ENCODE results near the gene C20orf202. TPM values are rescaled to one million over a fixed set of nuclear protein-coding genes. Genes with fewer than 3 reads are reported as not detected.
A peak's percentile ranks its signal among the peaks of the same experiment; 100 is the strongest.
"Not testable (repeated sequence)": the region's sequence is repeated elsewhere in the genome, so short reads cannot be mapped to it uniquely, and the experiment has no call there.

Gene C20orf202
- total RNA-seq, 2 donors from 2014 or later = not detected

DNA sequence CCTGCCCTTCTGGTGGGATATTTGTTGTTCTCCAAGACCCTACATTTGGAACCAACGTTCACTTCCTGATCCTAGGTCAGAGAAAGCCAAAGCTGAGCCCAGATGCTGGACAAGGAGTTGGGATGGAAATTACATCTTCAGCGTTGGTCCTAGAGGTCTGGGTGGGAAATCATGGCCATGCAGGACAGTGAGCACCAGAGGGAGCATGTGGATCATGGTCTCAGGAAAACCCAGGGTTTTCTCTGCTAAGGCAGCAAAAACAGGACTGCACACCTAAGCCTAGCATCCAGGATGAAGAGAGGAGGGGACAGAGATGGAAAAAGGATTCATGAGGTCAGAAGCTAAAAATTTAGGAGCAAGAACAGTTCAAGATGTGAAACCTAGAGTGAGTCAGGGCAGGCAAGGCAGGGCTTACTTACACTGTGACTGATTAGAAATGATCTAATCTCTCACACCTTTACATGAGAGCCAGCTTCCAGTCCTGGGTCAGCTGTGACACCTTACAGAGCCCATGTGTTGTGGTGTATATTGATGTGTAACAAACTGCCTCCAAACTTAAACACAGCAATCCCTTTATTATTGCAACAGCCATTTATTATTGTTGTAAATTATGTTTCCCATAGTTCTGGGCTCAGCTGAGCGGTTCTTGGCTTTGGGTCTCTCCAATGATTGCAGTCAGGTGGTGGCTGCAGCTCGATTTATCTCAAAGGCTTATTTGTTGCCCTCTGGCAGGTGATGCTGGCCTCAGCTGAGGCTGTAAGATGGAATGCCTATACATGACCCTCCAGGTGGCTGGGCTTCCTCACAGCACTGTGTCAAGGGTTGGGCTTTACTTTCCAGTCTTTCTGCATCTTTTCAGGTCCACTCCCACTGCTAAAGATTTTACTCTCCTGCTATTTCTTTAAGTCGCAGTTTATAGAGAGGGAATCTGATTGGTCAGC, 6.5 kb downstream of the C20orf202 start:
- peaks cover 6% of the 10 kb centered on the region for H3K27me3 Mint-ChIP-seq
- ATAC-seq (replicated peaks) = peak; percentile 60
- no peaks in the 10 kb centered on the region for H3K9me3 Mint-ChIP-seq
- peaks cover 2% of the 10 kb centered on the region for H3K4me1 Mint-ChIP-seq
- H3K4me3 Mint-ChIP-seq = no peak overlapping the region
- H3K27ac Mint-ChIP-seq = no peak overlapping the region
- no peaks in the 10 kb centered on the region for H3K36me3 Mint-ChIP-seq (ENCODE audit: low read depth)

- H3K4me3 Mint-ChIP-seq = no peak overlapping the region
- no peaks in the 10 kb centered on the region for H3K9me3 Mint-ChIP-seq
- no peak overlapping the region for H3K27ac Mint-ChIP-seq
- H3K36me3 Mint-ChIP-seq (ENCODE audit: low read depth) = no peaks in the 10 kb centered on the region
- no peak for ATAC-seq (replicated peaks)
- H3K27me3 Mint-ChIP-seq = peaks cover 6% of the 10 kb centered on the region
- H3K4me1 Mint-ChIP-seq = peaks cover 10% of the 10 kb centered on the region
Observed at GRCh38 chr20:1210501-1210900, 7.2 kb downstream of the C20orf202 start.

DNA sequence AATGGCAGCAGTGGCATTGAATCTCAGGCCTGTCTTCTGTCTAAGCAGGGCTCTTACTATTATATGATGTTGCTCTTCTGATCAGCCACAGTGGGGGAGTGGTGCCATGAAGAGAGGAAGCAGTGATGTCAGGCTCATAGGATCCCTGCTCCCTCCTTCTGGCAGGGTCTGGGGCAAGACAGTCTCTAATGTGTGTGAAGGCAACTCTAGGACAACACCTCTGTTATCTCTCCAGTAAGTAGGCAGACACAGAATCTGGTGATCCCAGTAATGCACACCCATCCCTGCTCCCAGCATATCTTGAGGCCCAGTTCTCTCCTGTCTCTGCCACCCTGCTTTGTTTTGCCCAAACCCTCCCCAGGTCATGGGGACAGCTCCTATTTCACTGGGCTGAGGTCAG, 8.8 kb downstream of the C20orf202 start:
- Mint-ChIP-seq H3K27me3 (peaks cover 6% of the 10 kb centered on the region), H3K4me3 (no peak overlapping the region), H3K4me1 (peaks cover 13% of the 10 kb centered on the region), H3K9me3 (no peaks in the 10 kb centered on the region), H3K36me3 (ENCODE audit: low read depth) (no peaks in the 10 kb centered on the region), H3K27ac (no peak overlapping the region)
- ATAC-seq (replicated peaks) = no peak

DNA sequence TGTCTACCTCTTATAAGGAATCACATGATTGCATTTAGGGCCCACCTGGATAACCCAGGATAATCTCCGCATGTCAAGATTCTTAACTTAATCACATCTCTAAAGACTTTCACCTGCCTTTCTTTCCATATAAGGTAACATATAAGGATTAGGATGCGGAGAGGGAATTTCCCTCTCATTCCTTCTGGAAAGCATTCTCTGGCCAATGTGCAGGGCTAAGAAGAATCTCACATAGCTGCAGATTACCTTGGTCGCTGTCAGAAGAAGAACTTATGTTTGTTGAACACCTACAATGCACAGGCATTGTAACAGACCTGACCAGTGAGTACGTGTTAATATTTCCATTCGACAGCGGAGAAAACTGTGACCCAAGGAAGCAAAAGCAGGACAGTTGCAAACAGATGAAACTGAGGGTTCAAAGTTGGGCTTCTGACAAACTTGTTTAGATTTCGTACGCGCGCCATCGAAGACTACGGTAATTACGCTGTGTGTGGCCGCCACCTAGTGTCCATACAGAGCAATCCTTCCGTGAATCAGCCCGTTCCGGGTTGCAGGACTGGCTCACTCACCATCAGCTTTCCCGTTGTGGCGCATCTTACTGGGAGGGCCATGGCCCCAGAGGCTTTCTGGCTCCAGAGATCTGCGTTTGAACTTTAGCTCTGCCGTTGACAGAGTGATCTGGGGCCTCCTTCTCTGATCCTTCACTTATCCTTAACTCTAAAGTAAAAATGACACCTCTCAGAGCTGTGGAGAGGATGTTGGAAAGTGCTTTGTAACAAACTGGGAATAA, 9.5 kb downstream of the C20orf202 start:
- peaks cover 13% of the 10 kb centered on the region for H3K4me1 Mint-ChIP-seq
- no peak overlapping the region for H3K27ac Mint-ChIP-seq
- H3K36me3 Mint-ChIP-seq (ENCODE audit: low read depth) = no peaks in the 10 kb centered on the region
- H3K27me3 Mint-ChIP-seq = peaks cover 7% of the 10 kb centered on the region
- peak; percentile 57 for ATAC-seq (replicated peaks)
- H3K9me3 Mint-ChIP-seq = no peaks in the 10 kb centered on the region
- H3K4me3 Mint-ChIP-seq = no peak overlapping the region

GRCh38 chr20:1214838-1215261, 11.6 kb downstream of the C20orf202 start:
- Mint-ChIP-seq H3K4me3 (peak overlapping the region; percentile 70), H3K4me1 (peaks cover 13% of the 10 kb centered on the region), H3K36me3 (ENCODE audit: low read depth) (no peaks in the 10 kb centered on the region), H3K27ac (peak overlapping the region; percentile 79), H3K9me3 (no peaks in the 10 kb centered on the region), H3K27me3 (peaks cover 10% of the 10 kb centered on the region)
- ATAC-seq (replicated peaks) = peak; percentile 62

DNA sequence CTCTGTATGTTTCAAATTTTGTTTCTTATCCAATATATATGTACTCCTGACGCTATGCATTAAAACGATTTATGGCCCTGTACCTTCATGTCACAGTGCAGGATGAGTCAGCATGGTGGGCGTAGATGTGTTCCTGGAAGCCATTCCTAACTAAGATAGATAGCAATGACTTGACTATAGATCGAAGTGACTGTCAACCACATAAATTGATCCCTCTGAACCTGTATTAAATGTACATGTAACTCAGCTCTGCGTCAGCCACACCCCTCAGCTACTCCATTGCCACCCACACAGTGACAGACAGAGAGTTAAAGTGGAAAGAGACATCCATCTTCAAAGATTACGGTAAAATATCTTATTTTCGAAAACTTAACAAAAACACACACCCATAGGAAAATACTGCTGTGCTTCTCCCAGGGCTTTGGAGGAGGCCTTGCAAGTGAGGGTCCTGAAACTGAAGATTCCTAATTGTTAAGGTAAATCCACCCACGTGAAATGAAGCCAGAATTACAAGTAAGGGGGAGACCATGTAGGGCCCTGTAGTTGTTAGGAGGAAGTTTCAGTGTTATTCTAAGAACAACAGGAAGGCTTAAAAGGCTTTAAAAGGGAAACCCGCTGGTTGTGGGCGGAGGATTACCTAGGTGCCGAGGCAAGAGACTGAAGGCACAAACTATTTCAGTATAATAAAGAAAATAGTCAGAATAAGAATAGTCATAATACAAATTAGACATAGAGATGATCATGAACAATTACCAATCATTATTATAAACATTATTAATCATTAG, 12.3 kb downstream of the C20orf202 start:
- Mint-ChIP-seq H3K36me3 (ENCODE audit: low read depth) (no peaks in the 10 kb centered on the region), H3K4me1 (peaks cover 13% of the 10 kb centered on the region), H3K27me3 (peaks cover 10% of the 10 kb centered on the region), H3K27ac (peak overlapping the region; percentile 79), H3K4me3 (peak overlapping the region; percentile 70), H3K9me3 (no peaks in the 10 kb centered on the region)
- ATAC-seq (replicated peaks) = peak; percentile 85

- not testable (repeated sequence) for H3K9me3 Mint-ChIP-seq; H3K27ac Mint-ChIP-seq; H3K36me3 Mint-ChIP-seq (ENCODE audit: low read depth); H3K27me3 Mint-ChIP-seq; ATAC-seq (replicated peaks)
- H3K4me3 Mint-ChIP-seq = peak overlapping the region; percentile 70
- H3K4me1 Mint-ChIP-seq = peaks cover 13% of the 10 kb centered on the region
Observed at GRCh38 chr20:1216527-1217427, 13.5 kb downstream of the C20orf202 start.

DNA sequence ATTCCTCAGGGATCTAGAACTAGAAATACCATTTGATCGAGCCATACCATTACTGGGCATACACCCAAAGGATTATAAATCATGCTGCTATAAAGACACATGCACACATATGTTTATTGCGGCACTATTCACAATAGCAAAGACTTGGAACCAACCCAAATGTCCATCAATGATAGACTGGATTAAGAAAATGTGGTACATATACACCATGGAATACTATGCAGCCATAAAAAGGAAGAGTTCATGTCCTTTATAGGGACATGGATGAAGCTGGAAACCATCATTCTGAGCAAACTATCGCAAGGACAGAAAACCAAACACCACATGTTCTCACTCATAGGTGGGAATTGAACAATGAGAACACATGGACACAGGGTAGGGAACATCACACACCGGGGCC, 19.5 kb downstream of the C20orf202 start:
- H3K36me3 Mint-ChIP-seq (ENCODE audit: low read depth); H3K9me3 Mint-ChIP-seq; ATAC-seq (replicated peaks); H3K4me3 Mint-ChIP-seq; H3K4me1 Mint-ChIP-seq; H3K27ac Mint-ChIP-seq; H3K27me3 Mint-ChIP-seq: not testable (repeated sequence)

DNA sequence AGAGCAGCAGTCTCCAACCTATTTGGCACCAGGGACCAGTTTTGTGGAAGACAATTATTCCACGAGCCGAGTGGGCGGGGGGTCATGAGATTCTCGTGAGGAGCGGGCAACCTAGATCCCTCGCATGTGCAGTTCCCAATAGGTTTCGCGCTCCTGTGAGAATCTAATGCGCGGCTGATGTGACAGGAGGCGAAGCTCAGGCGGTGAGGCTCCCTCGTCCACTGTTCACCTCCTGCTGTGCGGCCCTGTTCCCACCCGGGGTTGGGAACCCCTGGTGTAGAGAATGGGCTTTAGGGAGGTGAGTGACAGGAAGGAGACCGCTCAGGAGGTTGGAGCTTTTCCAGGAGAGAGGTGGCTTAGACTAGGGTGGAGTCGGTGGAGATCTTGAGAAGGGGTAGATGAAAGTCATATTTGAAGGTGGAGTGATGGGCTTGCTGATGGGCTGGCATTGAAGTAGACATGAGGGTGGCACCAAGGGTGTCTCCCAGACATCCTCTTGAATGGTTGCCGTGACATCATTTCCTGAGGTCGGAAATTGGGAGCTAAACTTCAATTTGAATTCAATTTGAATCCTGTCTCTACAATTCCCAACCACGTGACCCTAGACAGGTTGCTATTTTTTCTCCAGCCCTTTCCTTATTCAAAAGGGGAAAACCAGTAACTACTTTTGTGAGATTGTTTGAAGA, 21.1 kb downstream of the C20orf202 start:
- H3K4me1 Mint-ChIP-seq = no peaks in the 10 kb centered on the region
- H3K27me3 Mint-ChIP-seq = peaks cover 9% of the 10 kb centered on the region
- no peaks in the 10 kb centered on the region for H3K9me3 Mint-ChIP-seq
- H3K4me3 Mint-ChIP-seq = peak overlapping the region; percentile 74
- no peak overlapping the region for H3K27ac Mint-ChIP-seq
- no peak for ATAC-seq (replicated peaks)
- no peaks in the 10 kb centered on the region for H3K36me3 Mint-ChIP-seq (ENCODE audit: low read depth)

GRCh38 chr20:1225263-1225782, 22.1 kb downstream of the C20orf202 start:
- Mint-ChIP-seq H3K36me3 (ENCODE audit: low read depth) (no peaks in the 10 kb centered on the region), H3K4me3 (peak overlapping the region; percentile 74), H3K9me3 (no peaks in the 10 kb centered on the region), H3K27ac (no peak overlapping the region), H3K27me3 (peaks cover 15% of the 10 kb centered on the region), H3K4me1 (no peaks in the 10 kb centered on the region)
- peak; percentile 56 for ATAC-seq (replicated peaks)

DNA sequence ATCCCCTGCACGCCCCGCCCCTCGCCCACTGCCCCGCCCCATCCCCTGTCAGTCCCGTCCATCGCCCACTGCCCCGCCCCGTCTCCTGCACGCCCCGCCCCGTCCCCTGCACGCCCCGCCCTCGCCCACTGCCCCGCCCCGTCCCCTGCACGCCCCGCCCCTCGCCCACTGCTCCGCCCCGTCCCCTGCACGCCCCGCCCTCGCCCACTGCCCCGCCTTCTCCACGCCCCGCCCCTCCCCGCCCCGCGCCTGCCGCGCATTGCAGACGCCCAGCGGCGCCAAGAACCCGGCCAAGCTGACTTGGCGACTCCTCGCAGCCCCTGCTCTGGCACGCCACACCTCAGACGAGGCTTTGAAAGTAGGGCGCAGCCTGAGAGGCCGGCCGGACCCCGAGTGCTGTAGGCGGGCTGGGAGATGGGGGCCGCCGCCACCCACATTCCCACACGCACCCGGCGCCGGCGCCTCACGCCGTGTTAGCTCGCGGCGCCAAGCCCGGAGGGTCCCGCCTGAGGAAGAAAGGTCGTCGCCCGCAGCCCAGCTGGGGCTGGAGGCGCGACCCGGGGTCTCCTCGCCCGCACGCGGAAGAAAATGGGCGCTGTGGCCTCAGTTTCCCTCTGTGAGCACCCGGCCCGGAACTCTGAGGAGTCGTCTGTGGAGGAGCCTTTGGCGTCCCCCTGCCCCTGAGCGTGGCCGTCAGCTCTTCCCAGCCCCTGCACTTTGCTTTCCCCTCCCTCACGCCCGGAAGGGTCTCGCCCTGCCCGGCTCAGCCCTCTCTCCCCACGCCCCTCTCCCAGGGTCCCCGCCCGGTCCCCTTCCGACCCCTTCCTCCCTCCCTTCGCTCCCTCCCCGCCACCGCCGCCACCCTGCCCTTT, 22.8 kb downstream of the C20orf202 start, which contains the start of gene RAD21L1:
TSS of gene RAD21L1 (plus strand) at position 262 of the 872 bp plus-strand sequence. CDS start 2,410 bp downstream, outside the sequence.
- Mint-ChIP-seq H3K4me1 (no peaks in the 10 kb centered on the region), H3K36me3 (ENCODE audit: low read depth) (no peaks in the 10 kb centered on the region), H3K27ac (no peak within 1 kb of the TSS), H3K9me3 (no peaks in the 10 kb centered on the region), H3K4me3 (peak within 1 kb of the TSS; percentile 74), H3K27me3 (peaks cover 15% of the 10 kb centered on the region)
- ATAC-seq (replicated peaks) = peak; percentile 83

DNA sequence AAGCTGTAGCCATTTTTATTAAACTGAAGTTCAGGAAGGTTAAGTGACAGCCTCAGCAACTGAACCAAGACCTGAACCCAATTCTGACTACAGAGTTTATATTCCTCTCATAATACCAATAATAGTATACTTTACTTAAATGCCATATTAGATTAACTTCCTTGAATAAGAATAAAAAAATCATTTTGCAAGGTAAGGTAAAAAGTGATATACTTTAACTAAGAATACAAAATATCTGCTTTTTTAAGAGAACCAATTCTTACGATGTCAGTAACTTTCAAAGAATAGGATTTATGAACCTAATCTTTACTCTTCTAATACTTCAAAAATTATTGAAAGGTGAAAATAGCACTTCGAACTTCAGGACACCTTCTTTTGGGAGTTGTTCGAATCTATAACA, 26.3 kb downstream of the C20orf202 start:
- no peak overlapping the region for H3K4me3 Mint-ChIP-seq
- no peak for ATAC-seq (replicated peaks)

More for the DNA sequence above, 26.3 kb downstream of the C20orf202 start:
- Mint-ChIP-seq H3K4me1 (no peaks in the 10 kb centered on the region), H3K27me3 (peaks cover 15% of the 10 kb centered on the region), H3K36me3 (ENCODE audit: low read depth) (no peaks in the 10 kb centered on the region), H3K9me3 (no peaks in the 10 kb centered on the region), H3K27ac (no peak overlapping the region)

All from activated T-helper 17 cell treated with anti-CD3 and anti-CD28 coated beads, Interleukin-2, amount 50 U/mL, for 72 hours (primary cell).